ENCODE results near the gene PRDM9.
"Not testable (repeated sequence)": the region's sequence is repeated elsewhere in the genome, so short reads cannot be mapped to it uniquely, and the experiment has no call there.

Gene PRDM9

GRCh38 chr5:23507278-23507685 is at the start of gene PRDM9:
Gene PRDM9 (plus strand): TSS chr5:23507609. CDS start chr5:23509034, 1,425 bp downstream.
- DNase-seq (ENCODE audit: low read depth), result no peak

GRCh38 chr5:23457780-23458179 is 49.6 kb upstream of the PRDM9 start:
- no peak for DNase-seq (ENCODE audit: low read depth)

- no peak for DNase-seq (ENCODE audit: low read depth)
These were observed 48.2 kb upstream of the PRDM9 start for GRCh38 chr5:23459214-23459613.

- no peak for DNase-seq (ENCODE audit: low read depth)
These were observed 45.8 kb upstream of the PRDM9 start for GRCh38 chr5:23461576-23461975.

GRCh38 chr5:23466401-23466912 is 41.0 kb upstream of the PRDM9 start:
- no peak for DNase-seq (ENCODE audit: low read depth)

- no peak for DNase-seq (ENCODE audit: low read depth)
These were observed 38.8 kb upstream of the PRDM9 start for GRCh38 chr5:23468658-23469057.

GRCh38 chr5:23473915-23474314 is 33.5 kb upstream of the PRDM9 start:
- DNase-seq (ENCODE audit: low read depth), result no peak

GRCh38 chr5:23474315-23474714 is 33.1 kb upstream of the PRDM9 start:
- DNase-seq (ENCODE audit: low read depth), result no peak

GRCh38 chr5:23476580-23476979 is 30.8 kb upstream of the PRDM9 start:
- no peak for DNase-seq (ENCODE audit: low read depth)

- no peak for DNase-seq (ENCODE audit: low read depth)
These were observed 24.8 kb upstream of the PRDM9 start for GRCh38 chr5:23482642-23483041.

GRCh38 chr5:23483090-23483489 is 24.3 kb upstream of the PRDM9 start:
- no peak for DNase-seq (ENCODE audit: low read depth)

GRCh38 chr5:23484096-23484495 is 23.3 kb upstream of the PRDM9 start:
- DNase-seq (ENCODE audit: low read depth), result no peak

GRCh38 chr5:23486227-23486626 is 21.2 kb upstream of the PRDM9 start:
- not testable (repeated sequence) for DNase-seq (ENCODE audit: low read depth)

GRCh38 chr5:23490993-23491392 is 16.4 kb upstream of the PRDM9 start:
- no peak for DNase-seq (ENCODE audit: low read depth)

GRCh38 chr5:23494558-23494957 is 12.9 kb upstream of the PRDM9 start:
- DNase-seq (ENCODE audit: low read depth), result no peak

- DNase-seq (ENCODE audit: low read depth), result no peak
These were observed 10.8 kb upstream of the PRDM9 start for GRCh38 chr5:23496576-23496975.

GRCh38 chr5:23506329-23507236 is 826 bp upstream of the PRDM9 start:
- DNase-seq (ENCODE audit: low read depth), result no peak

GRCh38 chr5:23510434-23510833 is 3.0 kb downstream of the PRDM9 start:
- not testable (repeated sequence) for DNase-seq (ENCODE audit: low read depth)

- DNase-seq (ENCODE audit: low read depth), result no peak
These were observed 15.1 kb downstream of the PRDM9 start for GRCh38 chr5:23522553-23522952.

GRCh38 chr5:23523031-23523430 is 15.6 kb downstream of the PRDM9 start:
- DNase-seq (ENCODE audit: low read depth), result no peak

GRCh38 chr5:23523998-23524397 is 16.6 kb downstream of the PRDM9 start:
- DNase-seq (ENCODE audit: low read depth), result no peak

- DNase-seq (ENCODE audit: low read depth), result no peak
These were observed 18.3 kb downstream of the PRDM9 start for GRCh38 chr5:23525751-23526150.

GRCh38 chr5:23526616-23527015 is 19.2 kb downstream of the PRDM9 start:
- DNase-seq (ENCODE audit: low read depth), result not testable (repeated sequence)

Data from HS-27A (cell line).